Tongue (tissue), 2 donors: ENCODE results near the gene SHKBP1. TPM values are rescaled to one million over a fixed set of nuclear protein-coding genes. Genes with fewer than 3 reads are reported as not detected.
"Not testable (repeated sequence)": the region's sequence is repeated elsewhere in the genome, so short reads cannot be mapped to it uniquely, and the experiment has no call there.

Experiments
- DNase-seq: peaks from one replicate; pipeline ENCODE4 v3.0.0-alpha.2; 2015
- total RNA-seq: library from RNA; depleted of rRNA; stranded (reverse); fragments of >200 nt; gene quantifications from one replicate; pipeline ENCODE4 v1.2.3, GENCODE V29; 2014

SHKBP1 gene
- total RNA-seq, 1 donor from 2014 or later, result 8.8 TPM

DNA sequence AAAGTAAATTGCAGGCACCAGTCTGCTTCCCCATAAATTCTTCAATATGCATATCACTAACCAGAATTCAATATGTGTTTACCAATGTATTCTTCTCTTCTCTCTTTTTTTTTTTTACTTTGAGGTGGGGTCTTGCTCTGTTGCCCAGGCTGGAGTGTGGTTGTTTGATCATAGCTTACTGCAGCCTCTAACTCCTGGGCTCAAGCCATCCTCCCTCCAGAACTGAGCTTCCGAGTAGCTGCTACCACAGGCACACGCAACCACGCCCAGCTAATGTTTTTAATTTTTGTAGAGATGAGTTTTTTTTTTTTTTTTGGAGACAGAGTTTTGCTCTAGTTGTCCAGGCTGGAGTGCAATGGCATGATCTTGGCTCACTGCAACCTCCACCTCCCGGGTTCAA is 41.3 kb downstream of the SHKBP1 start:
- DNase-seq, result no peak

DNA sequence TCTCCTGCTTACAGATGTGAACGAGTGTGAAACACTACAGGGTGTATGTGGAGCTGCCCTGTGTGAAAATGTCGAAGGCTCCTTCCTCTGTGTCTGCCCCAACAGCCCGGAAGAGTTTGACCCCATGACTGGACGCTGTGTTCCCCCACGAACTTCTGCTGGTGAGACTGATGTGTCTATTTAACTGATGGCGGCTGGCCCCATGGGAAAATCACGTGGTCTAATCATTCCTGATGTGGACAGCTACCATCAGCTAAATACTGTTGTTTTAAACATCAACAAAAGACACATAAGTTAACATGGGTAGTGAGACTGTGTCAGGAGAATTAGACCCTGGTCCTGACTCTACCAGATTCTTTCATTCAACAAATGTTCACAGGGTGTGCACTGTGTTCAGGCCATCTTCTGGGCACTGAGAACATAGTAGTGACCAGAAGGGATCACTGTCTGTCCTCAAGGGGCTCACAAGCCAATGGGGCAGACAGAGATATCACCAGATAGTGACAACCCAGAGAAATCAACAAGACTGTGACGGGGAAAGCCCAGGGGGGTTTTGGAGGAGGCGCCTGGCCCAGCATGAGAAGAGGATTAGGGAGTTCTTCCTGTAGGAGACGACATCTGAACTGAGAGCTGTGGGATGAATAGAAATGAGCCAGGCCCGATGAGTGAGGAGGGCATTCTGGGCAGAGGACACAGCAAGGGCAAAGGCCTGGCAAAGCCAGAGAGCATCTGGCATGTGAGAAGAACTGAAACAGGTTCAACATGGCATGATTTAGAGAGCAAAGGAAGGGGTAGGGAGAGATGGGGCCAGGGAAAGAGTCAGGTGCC is 42.9 kb downstream of the SHKBP1 start:
- DNase-seq, result no peak

GRCh38 chr19:40620161-40620485 is 43.5 kb downstream of the SHKBP1 start:
- no peak for DNase-seq

DNA sequence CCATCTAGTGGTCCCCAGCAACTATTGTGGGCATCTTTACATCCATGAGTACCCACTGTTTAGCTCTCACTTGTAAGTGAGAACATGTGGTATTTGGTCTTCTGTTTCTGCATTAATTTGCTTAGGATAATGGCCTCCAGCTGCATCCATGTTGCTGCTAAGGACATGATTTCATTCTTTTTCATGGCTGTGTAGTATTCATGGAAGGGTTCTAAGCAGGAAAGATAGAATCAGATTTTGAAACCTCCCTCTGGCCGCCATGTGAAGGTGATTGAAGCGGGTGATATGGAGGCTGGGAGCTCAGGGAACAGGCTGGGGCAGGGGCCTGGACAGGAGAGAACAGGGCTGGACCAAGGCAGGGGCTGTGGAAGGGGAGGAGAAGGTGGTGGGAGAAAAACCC is 44.6 kb downstream of the SHKBP1 start:
- DNase-seq, result no peak

DNA sequence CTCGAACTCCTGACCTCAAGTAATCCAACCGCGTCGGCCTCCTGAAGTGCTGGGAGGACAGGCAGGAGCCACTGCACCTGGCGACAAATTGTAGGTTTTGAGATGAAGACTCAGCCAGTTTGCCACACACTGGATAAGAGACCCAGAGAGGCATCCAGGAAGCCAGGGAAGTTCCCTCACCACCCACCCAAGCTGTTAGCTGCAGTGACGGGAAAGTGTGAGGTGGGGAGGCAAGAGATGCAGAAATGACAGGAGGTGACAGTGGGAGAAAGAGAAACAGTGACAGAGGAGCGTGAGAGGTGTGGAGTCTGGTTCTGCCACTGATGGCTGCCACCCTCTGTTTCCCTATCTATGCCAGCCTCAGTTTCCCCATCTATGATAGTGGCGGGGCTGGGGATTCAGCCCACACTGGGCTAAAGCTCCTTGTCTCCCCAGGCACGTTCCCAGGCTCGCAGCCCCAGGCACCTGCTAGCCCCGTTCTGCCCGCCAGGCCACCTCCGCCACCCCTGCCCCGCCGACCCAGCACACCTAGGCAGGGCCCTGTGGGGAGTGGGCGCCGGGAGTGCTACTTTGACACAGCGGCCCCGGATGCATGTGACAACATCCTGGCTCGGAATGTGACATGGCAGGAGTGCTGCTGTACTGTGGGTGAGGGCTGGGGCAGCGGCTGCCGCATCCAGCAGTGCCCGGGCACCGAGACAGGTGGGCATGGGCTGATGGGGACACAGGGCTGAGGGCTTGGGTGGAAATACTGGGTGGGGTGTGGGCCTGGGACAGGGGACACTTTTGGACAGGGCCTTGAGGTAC is 45.5 kb downstream of the SHKBP1 start:
- no peak for DNase-seq

GRCh38 chr19:40622773-40623075 is 46.1 kb downstream of the SHKBP1 start:
- no peak for DNase-seq

DNA sequence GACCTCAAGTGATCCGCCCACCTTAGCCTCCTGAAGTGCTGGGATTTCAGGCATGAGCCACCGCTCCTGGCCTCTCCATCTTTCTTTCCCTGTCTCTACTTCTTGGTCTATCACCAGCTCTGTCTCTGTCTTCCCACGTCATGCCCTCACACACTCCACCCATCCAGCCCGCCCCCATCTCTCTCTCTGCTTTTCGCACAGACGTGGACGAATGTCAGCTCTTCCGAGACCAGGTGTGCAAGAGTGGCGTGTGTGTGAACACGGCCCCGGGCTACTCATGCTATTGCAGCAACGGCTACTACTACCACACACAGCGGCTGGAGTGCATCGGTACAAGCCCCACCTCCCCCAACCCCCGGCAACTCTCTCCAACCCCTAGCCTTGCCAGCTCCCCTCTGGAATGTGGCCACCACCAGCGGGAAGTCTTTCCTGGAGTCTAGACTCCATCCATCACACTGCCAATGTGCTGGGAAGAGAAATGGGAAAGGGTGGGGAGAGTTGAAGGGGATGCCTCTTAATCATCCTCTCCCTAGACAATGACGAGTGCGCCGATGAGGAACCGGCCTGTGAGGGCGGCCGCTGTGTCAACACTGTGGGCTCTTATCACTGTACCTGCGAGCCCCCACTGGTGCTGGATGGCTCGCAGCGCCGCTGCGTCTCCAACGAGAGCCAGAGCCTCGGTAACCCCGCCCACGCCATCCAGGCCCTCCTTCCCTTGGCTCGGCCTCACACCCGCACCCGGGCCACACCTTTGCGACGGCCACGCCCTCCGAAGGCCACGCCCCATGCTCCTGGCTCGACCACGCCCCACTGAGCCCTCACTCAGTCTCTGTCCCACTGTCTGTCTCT is 47.0 kb downstream of the SHKBP1 start:
- peak; percentile 48 for DNase-seq

GRCh38 chr19:40624369-40625153 is 47.9 kb downstream of the SHKBP1 start:
- not testable (repeated sequence) for DNase-seq

DNA sequence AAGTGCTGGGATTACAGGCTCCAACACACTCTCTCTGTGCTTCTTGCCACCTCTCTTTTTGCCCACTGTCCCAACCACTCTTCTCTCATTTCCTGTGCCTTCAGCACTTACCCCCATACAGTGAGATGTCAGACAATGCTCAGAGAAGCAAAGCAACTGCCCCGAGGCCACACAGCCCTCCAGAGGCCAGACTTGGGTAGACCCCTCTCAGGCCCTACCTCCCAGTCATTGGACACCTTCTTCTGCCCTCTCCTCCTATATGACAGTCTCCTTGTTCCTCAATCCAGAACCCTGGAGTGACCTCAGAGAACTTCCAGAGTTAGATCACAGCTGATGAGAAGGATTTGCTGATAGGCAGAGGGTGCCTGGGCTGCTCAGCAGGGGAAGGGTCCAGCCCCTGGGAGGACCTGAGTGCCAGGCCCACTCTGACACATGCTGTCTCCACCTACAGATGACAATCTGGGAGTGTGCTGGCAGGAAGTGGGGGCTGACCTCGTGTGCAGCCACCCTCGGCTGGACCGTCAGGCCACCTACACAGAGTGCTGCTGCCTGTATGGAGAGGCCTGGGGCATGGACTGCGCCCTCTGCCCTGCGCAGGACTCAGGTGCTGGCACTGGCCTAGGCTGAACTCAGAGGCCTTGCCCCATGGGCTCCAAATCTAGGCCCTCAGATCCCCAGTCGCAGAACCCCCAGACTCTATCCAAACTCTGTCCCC is 48.9 kb downstream of the SHKBP1 start:
- DNase-seq, result no peak

DNA sequence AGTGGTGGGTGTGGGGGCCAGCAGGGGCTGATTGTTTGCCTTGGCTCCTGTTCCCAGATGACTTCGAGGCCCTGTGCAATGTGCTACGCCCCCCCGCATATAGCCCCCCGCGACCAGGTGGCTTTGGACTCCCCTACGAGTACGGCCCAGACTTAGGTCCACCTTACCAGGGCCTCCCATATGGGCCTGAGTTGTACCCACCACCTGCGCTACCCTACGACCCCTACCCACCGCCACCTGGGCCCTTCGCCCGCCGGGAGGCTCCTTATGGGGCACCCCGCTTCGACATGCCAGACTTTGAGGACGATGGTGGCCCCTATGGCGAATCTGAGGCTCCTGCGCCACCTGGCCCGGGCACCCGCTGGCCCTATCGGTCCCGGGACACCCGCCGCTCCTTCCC is 50.2 kb downstream of the SHKBP1 start:
- no peak for DNase-seq

DNA sequence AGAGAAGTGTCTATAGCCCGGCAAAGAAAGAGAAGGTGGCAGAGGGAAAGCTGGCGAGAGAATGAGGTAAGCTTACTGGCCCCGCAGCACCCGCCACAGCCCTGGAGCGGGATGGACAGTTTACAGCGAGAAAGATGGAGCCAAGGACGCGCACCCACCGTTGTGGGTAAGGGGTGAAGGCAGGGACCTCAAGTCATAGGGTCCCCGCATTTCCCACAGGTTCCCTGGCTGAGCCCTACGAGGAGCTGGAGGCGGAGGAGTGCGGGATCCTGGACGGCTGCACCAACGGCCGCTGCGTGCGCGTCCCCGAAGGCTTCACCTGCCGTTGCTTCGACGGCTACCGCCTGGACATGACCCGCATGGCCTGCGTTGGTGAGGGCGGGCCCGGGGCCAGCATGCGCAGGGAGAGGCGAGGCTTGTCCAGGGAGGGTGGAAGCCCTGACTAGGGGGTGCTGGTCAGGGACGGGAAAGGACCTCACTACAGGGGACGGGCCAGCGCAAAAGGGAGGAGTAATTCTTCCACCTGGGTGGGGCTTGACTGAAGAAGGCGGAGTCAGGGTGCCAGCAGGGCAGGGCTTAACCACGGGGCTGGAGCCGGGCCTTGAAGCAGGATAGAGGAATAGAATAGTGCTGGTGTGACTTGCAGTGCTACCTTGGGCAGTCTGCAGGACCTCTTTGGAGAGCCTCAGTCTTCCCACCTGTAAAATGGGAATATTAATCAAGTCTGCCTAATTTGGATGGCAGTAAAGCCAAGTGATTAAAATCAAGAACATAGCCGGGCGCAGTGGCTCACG is 51.0 kb downstream of the SHKBP1 start:
- DNase-seq, result no peak

GRCh38 chr19:40629346-40629745 is 52.7 kb downstream of the SHKBP1 start:
- DNase-seq, result no peak

GRCh38 chr19:40630571-40631160 is 54.0 kb downstream of the SHKBP1 start:
- no peak for DNase-seq

DNA sequence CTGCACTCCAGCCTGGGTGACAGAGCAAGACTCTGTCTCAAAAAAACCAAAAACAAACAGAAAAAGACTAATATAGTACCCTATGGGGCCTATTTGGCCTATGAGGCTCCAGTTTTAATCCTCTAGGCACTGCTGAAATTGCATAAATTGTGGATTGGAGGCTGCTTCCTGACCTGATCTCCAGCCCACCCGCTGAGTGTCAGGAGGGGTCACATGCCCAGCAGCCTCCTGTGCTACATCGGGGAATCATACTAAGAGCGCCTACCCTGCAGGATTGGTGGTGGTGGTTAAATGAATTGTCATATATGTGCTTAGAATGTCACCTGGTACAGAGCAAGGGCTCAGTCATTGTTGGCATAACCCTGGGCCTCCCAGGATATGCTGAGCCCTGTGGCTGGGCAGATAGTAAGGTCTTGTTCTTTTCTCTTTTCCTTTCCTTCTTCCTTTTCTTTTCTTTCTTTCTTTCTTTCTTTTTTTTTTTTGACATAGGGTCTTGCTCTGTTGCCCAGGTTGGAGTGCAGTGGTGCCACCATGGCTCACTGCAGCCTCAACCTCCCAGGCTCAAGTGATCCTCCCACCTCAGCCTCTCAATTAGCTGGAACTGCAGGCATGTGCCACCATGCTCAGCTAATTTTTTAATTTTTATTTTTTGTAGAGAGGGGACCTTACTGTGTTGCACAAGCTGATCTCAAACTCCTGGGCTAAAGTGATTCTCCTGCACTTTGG is 55.8 kb downstream of the SHKBP1 start:
- no peak for DNase-seq

DNA sequence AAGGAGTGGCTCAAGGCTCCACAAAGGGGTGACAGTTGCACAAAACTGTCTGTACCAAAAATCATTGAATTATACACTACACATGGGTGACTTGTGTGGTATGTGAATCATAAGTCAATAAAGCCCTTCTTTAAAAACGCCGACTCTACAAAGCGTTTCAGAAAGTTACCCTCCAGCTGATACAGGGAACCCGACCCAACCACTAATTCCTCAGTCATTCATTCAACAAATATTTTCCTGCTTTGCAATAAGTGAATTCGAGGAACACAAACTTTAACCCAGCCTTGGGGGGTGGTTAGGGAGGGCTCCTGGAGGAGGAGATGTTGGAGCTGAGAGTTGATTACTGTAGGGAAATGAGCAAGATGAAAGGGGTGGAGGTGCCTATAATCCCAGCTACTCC is 56.5 kb downstream of the SHKBP1 start:
- no peak for DNase-seq

- DNase-seq, result no peak
These were observed 61.7 kb downstream of the SHKBP1 start for GRCh38 chr19:40638327-40638726.

DNA sequence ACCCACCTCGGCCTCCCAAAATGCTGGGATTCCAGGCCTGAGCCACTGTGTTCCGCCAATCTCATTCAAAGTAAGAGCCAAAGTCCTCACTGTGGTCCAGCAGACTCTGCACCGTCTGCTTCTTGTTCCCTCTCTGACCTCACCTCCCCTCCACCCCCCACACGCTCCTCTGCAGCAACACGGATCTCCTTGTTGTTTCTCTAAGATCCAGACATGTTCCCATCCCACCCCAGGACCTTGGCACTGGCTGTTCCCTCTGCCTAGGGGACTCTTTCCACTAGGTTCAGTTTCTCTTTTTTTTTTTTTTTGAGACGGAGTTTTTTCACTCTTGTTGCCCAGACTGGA is 62.9 kb downstream of the SHKBP1 start:
- no peak for DNase-seq

DNA sequence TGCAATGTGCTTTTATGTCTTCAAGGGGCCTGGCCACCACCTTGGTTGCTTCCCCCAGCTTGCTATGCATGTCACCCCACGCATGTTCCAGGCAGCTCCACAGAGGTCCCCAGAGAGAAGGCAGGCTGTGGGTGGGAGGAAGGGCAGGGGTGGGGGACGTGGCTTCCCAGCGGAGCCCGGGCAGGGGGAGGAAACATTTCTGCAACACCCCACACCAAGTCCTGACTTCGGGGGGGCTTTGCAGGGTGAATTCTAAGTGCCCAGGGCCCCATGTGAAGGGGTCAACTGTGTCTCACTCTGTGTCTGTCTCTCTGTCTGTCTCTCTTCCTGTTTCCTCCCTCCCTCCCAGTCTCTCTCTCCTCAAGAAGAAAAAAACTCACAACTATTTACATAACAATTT is 64.1 kb downstream of the SHKBP1 start:
- DNase-seq, result no peak
